BLaER1 treated with 17β-estradiol and CSF1 and Interleukin-3, amounts not matched to agents 10 nM and 100 nM (cell line): ENCODE results near the gene FUT8.

Experiments
- H3K27ac ChIP-seq, 11 experiments: shearing (Covaris generic); formaldehyde crosslinking; 2 replicates each; pipeline ENCODE4 v1.8.1; 2022
- H3K27me3 ChIP-seq, 11 experiments: shearing (Covaris generic); formaldehyde crosslinking; 2 replicates each; pipeline ENCODE4 v1.8.1; 2022
- H3K36me3 ChIP-seq, 11 experiments: shearing (Covaris generic); formaldehyde crosslinking; 2 replicates each; pipeline ENCODE4 v1.8.1; 2022
- H3K4me1 ChIP-seq, 10 experiments: shearing (Covaris generic); formaldehyde crosslinking; 2 replicates each; pipeline ENCODE4 v1.8.1; 2022
- H3K4me2 ChIP-seq, 11 experiments: shearing (Covaris generic); formaldehyde crosslinking; 2 replicates each; pipeline ENCODE4 v1.8.1; 2022
- H3K4me3 ChIP-seq, 10 experiments: shearing (Covaris generic); formaldehyde crosslinking; 2 replicates each; pipeline ENCODE4 v1.8.1; 2022
- H3K9ac ChIP-seq, 11 experiments: shearing (Covaris generic); formaldehyde crosslinking; 2 replicates each; pipeline ENCODE4 v1.8.1; 2022
- H3K9me3 ChIP-seq, 11 experiments: shearing (Covaris generic); formaldehyde crosslinking; replicated peaks in 1 of 11; 2 replicates each; pipeline ENCODE4 v1.8.1; 2022
- H4K20me1 ChIP-seq, 11 experiments: shearing (Covaris generic); formaldehyde crosslinking; 2 replicates each; pipeline ENCODE4 v1.8.1; 2022
- Cebpa-rat ChIP-seq, 11 experiments: shearing (Covaris generic); IDR thresholded peaks; 2 replicates each; pipeline ENCODE4 v1.8.1; 2022

The FUT8 gene

DNA sequence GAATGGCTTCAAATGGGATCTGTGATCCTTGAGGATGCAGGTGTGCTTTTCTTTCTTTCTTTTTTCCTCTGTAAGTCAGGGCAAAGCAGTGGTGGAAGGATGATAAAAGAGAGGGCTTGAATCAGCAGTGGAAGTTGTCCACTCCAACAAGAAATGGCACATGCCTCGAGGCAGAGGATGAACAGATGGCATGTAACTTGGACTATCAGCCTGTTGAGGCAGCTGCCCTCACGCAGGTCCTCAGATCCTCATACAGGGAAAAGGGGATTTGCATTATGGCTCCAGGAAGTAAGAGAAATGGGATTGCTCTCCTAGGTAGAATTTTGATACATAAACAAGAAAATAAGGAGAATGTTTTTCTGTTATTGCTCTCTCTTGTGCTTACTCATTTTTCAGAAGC, 368.0 kb downstream of the FUT8 start:
- Histone ChIP-seq H3K4me2 (no peak overlapping the region), H4K20me1 (no peaks in the 10 kb centered on the region), H3K27me3 (no peaks in the 10 kb centered on the region), H3K27ac (no peak overlapping the region), H3K36me3 (no peaks in the 10 kb centered on the region), H3K4me3 (no peak overlapping the region), H3K9ac (no peak overlapping the region), H3K9me3 (no peaks in the 10 kb centered on the region), H3K4me1 (no peaks in the 10 kb centered on the region)
- no peak for TF ChIP-seq Cebpa-rat (IDR thresholded peaks at IDR 0.05)

- Histone ChIP-seq H3K4me3 (no peak overlapping the region), H3K4me1 (peaks cover 0 to 8% (median 0%) of the 10 kb centered on the region in 10 experiments; a peak in 2 of 20 replicates), H3K9me3 (no peaks in the 10 kb centered on the region), H3K27me3 (no peaks in the 10 kb centered on the region), H4K20me1 (no peaks in the 10 kb centered on the region), H3K4me2 (no peak overlapping the region), H3K27ac (no peak overlapping the region), H3K9ac (no peak overlapping the region), H3K36me3 (no peaks in the 10 kb centered on the region)
- TF ChIP-seq Cebpa-rat (IDR thresholded peaks at IDR 0.05), result no peak
Measured at GRCh38 chr14:65783101-65783500, 370.6 kb downstream of the FUT8 start.

DNA sequence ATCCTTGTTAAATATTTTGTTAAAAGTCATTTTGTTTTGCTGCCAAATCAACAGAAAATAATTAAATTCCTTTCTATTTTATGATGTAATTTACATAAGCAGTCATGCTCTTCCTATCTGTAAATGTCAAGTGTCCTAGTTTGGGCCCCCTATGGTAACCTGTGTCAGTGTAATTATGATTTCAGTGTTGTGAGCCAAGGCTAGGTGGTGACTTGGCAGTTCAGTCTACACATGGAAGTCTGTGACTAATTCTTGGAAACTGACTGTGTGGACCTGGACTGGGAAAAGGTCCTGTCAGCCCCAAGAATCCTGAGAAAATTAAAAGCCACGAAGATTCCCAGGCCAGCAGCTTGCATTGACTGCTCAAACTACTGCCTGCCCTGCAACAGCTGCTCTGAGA, 371.0 kb downstream of the FUT8 start:
- Histone ChIP-seq H4K20me1 (no peaks in the 10 kb centered on the region), H3K27me3 (no peaks in the 10 kb centered on the region), H3K4me2 (no peak overlapping the region), H3K9ac (no peak overlapping the region), H3K4me3 (no peak overlapping the region), H3K27ac (no peak overlapping the region), H3K9me3 (no peaks in the 10 kb centered on the region), H3K4me1 (peaks cover 0 to 8% (median 0%) of the 10 kb centered on the region in 10 experiments; a peak in 2 of 20 replicates), H3K36me3 (no peaks in the 10 kb centered on the region)
- no peak for TF ChIP-seq Cebpa-rat (IDR thresholded peaks at IDR 0.05)

DNA sequence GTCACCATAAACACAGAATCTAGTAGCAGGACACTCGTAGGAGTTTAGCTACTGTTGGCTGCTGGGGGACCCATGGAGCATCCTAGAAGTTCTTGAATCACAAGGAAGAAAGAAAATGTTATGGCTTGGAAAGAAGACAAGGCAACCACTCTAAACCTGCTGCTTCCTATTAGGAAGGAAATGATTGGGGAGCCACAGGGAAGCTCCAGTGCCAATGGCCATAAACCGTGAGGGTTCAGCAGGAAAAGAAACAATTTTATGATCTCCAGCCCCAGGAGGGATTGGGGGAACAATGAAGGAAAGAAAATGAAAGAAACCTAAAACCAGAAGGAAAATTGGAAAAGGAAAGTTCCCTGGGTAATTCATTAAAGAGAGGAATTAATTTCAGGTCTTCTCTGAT, 372.0 kb downstream of the FUT8 start:
- H3K4me1 ChIP-seq, result peaks cover 0 to 8% (median 0%) of the 10 kb centered on the region in 10 experiments; a peak in 2 of 20 replicates
- no peaks in the 10 kb centered on the region for H3K9me3 ChIP-seq
- no peak overlapping the region for H3K4me3 ChIP-seq
- H3K36me3 ChIP-seq, result no peaks in the 10 kb centered on the region
- H3K9ac ChIP-seq, result no peak overlapping the region
- no peaks in the 10 kb centered on the region for H4K20me1 ChIP-seq
- no peak overlapping the region for H3K4me2 ChIP-seq
- TF ChIP-seq Cebpa-rat (IDR thresholded peaks at IDR 0.05), result no peak
- no peak overlapping the region for H3K27ac ChIP-seq
- H3K27me3 ChIP-seq, result no peaks in the 10 kb centered on the region

GRCh38 chr14:65787461-65787860, 374.9 kb downstream of the FUT8 start:
- peaks cover 0 to 4% (median 0%) of the 10 kb centered on the region in 11 experiments; a peak in 1 of 22 replicates for H3K27me3 ChIP-seq
- H4K20me1 ChIP-seq, result peaks cover 0 to 7% (median 0%) of the 10 kb centered on the region in 11 experiments; a peak in 2 of 22 replicates
- H3K4me1 ChIP-seq, result peaks cover 0 to 20% (median 11%) of the 10 kb centered on the region in 10 experiments; a peak in 14 of 20 replicates
- H3K4me2 ChIP-seq, result no peak overlapping the region
- H3K36me3 ChIP-seq, result no peaks in the 10 kb centered on the region
- H3K9ac ChIP-seq, result no peak overlapping the region
- no peak overlapping the region for H3K4me3 ChIP-seq
- no peak overlapping the region for H3K27ac ChIP-seq
- no peaks in the 10 kb centered on the region for H3K9me3 ChIP-seq
- TF ChIP-seq Cebpa-rat (IDR thresholded peaks at IDR 0.05), result no peak

- Histone ChIP-seq H3K27ac (no peak overlapping the region), H3K4me3 (no peak overlapping the region), H3K27me3 (peaks cover 0 to 8% (median 0%) of the 10 kb centered on the region in 11 experiments; a peak in 3 of 22 replicates), H3K36me3 (no peaks in the 10 kb centered on the region), H3K9ac (no peak overlapping the region), H3K4me1 (peaks cover 0 to 28% (median 12%) of the 10 kb centered on the region in 10 experiments; a peak in 14 of 20 replicates), H4K20me1 (peaks cover 0 to 7% (median 0%) of the 10 kb centered on the region in 11 experiments; a peak in 2 of 22 replicates), H3K9me3 (no peaks in the 10 kb centered on the region), H3K4me2 (no peak overlapping the region)
- TF ChIP-seq Cebpa-rat (IDR thresholded peaks at IDR 0.05), result no peak
Measured at GRCh38 chr14:65788876-65789275, 376.3 kb downstream of the FUT8 start.

DNA sequence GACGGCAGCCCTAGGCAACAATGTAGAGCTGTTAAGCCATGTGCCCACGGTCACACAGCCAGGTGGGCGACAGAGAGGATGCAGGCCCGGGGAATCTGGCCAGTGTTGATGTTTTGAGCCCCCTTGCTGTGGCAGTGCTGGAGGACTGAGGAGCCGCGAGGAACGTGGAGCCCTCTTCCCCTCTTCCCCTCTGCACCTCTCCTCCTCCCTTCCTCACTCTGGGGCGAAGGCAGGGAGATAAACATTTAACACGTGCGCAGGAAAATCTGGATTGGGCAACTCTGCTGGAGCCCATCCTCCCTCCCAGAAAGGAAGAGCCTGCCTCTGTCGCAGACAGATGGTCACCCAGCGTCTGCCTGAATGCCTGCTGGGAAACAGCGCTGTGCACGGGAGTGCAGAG, 376.8 kb downstream of the FUT8 start:
- no peak for TF ChIP-seq Cebpa-rat (IDR thresholded peaks at IDR 0.05)
- peaks cover 0 to 7% (median 0%) of the 10 kb centered on the region in 11 experiments; a peak in 2 of 22 replicates for H4K20me1 ChIP-seq
- H3K9me3 ChIP-seq, result no peaks in the 10 kb centered on the region
- H3K4me1 ChIP-seq, result peaks cover 0 to 28% (median 12%) of the 10 kb centered on the region in 10 experiments; a peak in 14 of 20 replicates
- H3K36me3 ChIP-seq, result no peaks in the 10 kb centered on the region
- peaks cover 0 to 8% (median 0%) of the 10 kb centered on the region in 11 experiments; a peak in 3 of 22 replicates for H3K27me3 ChIP-seq
- no peak overlapping the region for H3K9ac ChIP-seq
- H3K4me2 ChIP-seq, result no peak overlapping the region
- H3K27ac ChIP-seq, result no peak overlapping the region
- H3K4me3 ChIP-seq, result no peak overlapping the region

GRCh38 chr14:65790172-65790815, 377.8 kb downstream of the FUT8 start:
- Histone ChIP-seq H3K4me2 (no peak overlapping the region), H4K20me1 (peaks cover 0 to 7% (median 0%) of the 10 kb centered on the region in 11 experiments; a peak in 2 of 22 replicates), H3K27ac (no peak overlapping the region), H3K9ac (no peak overlapping the region), H3K27me3 (peaks cover 0 to 8% (median 0%) of the 10 kb centered on the region in 11 experiments; a peak in 3 of 22 replicates), H3K4me1 (peaks cover 0 to 28% (median 12%) of the 10 kb centered on the region in 10 experiments; a peak in 14 of 20 replicates), H3K4me3 (no peak overlapping the region), H3K36me3 (no peaks in the 10 kb centered on the region), H3K9me3 (no peaks in the 10 kb centered on the region)
- no peak for TF ChIP-seq Cebpa-rat (IDR thresholded peaks at IDR 0.05)

DNA sequence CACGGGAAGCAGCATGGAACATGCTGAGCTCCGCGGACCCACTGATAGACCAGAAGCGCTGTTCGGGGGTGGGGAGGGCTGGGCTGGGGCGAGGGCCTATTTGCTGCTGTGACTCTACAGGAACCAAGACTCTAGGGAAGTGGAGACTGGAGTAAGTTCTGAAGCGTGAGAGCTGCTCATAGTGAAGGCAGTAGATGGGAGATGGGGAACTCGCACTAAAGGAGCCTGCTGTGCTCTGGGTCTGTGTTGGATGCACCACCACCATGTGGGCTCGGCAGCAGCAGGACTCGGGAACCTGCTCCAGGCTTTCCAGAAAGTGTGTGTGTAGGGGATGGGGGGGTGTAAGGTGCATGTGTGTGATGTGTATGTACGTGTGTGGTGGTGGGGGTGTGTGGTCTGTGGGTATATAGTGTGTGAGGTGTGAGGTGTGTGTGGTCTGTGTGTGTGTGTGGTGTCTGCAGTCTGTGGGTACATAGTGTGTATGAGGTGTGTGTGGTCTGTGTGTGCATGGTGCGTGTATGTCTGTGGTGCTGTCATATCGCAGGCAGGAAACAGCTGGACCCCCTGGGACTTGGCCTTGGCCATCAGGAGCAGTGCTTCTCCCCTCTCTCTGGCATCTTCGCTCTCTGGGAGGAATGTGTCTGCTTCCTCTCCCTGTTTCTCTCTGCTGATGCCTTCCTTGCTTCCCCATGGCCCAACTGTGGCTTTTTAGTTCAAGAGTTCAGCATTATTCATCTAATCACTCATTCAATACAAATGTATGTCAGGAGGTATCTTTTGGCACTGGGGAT, 378.9 kb downstream of the FUT8 start:
- Histone ChIP-seq H3K27ac (no peak overlapping the region), H4K20me1 (peaks cover 0 to 7% (median 0%) of the 10 kb centered on the region in 11 experiments; a peak in 2 of 22 replicates), H3K36me3 (no peaks in the 10 kb centered on the region), H3K4me2 (peak overlapping the region in 8 of 11 experiments; percentile 29 to 56 (median 48); a peak in 15 of 22 replicates), H3K4me3 (no peak overlapping the region), H3K4me1 (peaks cover 0 to 26% (median 12%) of the 10 kb centered on the region in 10 experiments; a peak in 14 of 20 replicates), H3K27me3 (peaks cover 0 to 8% (median 0%) of the 10 kb centered on the region in 11 experiments; a peak in 3 of 22 replicates), H3K9me3 (no peaks in the 10 kb centered on the region), H3K9ac (no peak overlapping the region)
- TF ChIP-seq Cebpa-rat (IDR thresholded peaks at IDR 0.05), result no peak
